ENCODE measurements around the gene LCK. TPM values are rescaled to one million over a fixed set of nuclear protein-coding genes. Genes with fewer than 3 reads are reported as not detected.
A peak's percentile ranks its signal among the peaks of the same experiment; 100 is the strongest.
"Not testable (repeated sequence)": the region's sequence is repeated elsewhere in the genome, so short reads cannot be mapped to it uniquely, and the experiment has no call there.

Gene LCK
- polyA plus RNA-seq, 10 donors, result 0.26 to 14.1 (median 0.74) TPM

GRCh38 chr1:32273391-32274208, 22.5 kb downstream of the LCK start:
- no peak for DNase-seq

GRCh38 chr1:32274646-32275340, 23.7 kb downstream of the LCK start:
- no peak for DNase-seq

GRCh38 chr1:32275424-32275823, 24.4 kb downstream of the LCK start:
- DNase-seq, result peak in 1 of 3 donors; percentile 32

- peak in 1 of 3 donors; percentile 7 for DNase-seq
Measured at GRCh38 chr1:32276032-32276782, 25.1 kb downstream of the LCK start.

GRCh38 chr1:32284777-32285176, 33.7 kb downstream of the LCK start:
- DNase-seq, result not testable (repeated sequence)

GRCh38 chr1:32285658-32286057, 34.6 kb downstream of the LCK start:
- DNase-seq, result no peak

DNA sequence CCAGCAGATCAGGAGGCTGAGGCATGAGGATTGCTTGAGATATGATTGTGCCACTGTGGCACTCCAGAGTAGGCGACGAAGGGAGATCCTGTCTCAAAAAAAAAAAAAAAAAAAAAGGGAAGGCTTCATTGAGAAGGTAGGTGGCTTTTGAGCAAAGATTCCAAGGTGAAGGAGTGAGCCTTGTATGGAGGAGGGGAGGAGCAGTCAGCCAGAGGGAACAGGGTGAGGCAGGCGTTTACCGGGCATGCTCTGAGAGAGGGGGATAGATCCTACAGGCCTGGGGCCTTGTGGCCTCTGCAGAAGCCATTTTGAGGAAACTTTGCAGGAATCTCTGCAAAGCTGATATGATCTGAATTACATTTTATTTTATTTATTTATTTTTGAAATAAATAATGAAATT, 35.7 kb downstream of the LCK start:
- no peak for DNase-seq

GRCh38 chr1:32289256-32289655, 38.2 kb downstream of the LCK start:
- DNase-seq, result no peak

- DNase-seq, result no peak
Measured at GRCh38 chr1:32291145-32291707, 40.2 kb downstream of the LCK start.

GRCh38 chr1:32291708-32292538, 40.9 kb downstream of the LCK start, which contains the start of gene HDAC1:
TSS of gene HDAC1 (plus strand) at chr1:32292083. CDS start at chr1:32292170, 87 bp downstream.
- DNase-seq, result peak; percentile 83 to 94 (median 90)

DNA sequence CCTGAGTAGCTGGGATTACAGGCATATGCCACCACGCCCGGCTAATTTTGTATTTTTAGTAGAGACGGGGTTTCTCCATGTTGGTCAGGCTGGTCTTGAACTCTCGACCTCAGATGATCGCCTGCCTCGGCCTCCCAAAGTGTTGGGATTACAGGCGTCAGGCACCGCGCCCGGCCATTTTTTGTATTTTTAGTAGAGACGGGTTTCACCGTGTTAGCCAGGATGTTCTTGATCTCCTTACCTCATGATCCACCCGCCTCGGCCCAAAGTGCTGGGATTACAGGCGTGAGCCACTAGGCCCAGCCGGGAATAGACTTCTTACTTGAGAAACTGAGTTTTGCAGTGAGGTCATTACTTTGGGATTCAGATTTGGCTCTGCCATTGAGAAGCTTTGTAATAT, 47.1 kb downstream of the LCK start:
- DNase-seq, result not testable (repeated sequence)

- DNase-seq, result no peak
Measured at GRCh38 chr1:32299327-32299726, 48.3 kb downstream of the LCK start.

DNA sequence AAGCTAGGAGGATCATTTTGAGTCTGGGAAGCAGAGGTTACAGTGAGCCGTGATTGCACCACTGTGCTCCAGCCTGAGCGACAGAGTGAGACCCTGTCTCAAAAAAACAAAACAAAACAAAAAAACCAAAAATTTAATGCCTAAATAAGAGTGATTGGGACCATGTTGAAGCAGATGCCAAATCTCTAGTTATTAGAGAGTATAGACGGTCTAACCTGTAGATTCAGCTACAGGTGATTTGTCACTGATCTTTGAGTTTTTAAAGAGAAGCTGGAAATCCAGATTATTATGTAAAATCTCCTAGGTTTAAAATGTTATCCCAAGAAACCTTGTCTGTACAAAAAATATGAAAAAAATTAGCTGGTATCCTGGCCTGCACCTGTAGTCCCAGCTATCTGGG, 52.3 kb downstream of the LCK start:
- DNase-seq, result no peak

DNA sequence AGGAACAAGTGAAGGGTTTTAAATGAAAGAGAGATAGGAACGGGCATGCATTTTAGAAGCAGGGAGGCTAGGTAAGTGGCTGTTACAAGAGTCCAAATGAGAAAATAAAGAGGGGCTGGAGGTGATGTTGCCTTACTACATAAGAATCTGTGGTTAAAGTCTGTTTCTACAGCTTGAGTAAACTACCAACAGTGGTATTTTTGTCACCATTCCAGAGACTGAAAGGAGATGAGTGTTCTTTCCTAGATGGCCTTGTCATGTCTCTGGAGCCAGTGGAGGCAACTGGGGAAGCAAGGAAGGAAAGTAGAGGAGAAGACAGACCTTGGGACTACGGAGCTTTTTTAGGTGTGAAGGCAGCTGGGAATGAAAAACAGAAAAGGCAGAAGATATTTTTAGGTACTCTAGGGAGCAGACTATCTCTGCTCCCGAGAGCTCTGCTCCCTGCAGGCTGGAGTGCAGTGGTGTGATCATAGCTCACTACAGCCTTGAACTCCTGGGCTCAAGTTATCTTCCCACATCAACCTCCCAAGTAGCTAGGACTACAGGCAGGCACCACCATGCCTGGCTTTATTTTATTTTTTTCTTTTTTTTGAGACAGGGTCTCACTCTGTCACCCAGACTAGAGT, 53.0 kb downstream of the LCK start:
- DNase-seq, result no peak

DNA sequence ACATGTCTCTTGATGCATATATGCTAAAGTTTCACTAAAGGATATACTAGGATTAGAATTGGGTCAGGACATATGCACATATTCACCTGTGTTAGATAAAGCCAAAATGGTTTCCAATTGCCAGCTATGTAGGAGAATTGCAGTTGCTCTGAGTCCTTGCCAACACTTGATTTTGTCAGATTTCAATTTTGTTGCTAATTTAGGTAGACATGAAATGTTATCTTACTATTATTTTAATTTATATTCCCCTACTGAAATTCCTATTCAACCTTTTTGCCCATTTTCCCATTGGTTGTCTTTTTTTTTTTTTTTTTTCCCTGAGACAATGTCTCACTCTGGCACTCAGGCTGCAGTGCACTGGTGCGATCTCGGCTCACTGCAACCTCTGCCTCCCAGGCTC, 54.2 kb downstream of the LCK start:
- DNase-seq, result no peak

DNA sequence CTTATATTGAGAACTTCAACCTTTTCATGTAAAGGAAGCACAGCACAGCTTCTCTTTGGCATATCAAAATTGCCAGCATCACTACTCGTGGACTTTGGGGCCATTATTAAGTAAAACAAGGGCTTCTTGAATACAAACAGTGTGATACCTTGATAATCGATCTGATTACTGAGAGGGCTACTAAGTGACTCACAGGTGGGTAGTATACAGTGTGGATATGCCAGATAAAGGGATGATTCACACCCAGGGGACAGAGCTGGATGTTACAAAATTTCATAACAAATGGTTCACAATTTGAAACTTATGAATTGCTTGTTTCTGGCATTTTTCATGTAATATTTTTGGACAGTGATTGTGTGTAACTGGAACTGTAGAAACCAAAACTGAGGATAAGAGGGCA, 56.3 kb downstream of the LCK start:
- no peak for DNase-seq

GRCh38 chr1:32309960-32310359, 58.9 kb downstream of the LCK start:
- DNase-seq, result no peak

DNA sequence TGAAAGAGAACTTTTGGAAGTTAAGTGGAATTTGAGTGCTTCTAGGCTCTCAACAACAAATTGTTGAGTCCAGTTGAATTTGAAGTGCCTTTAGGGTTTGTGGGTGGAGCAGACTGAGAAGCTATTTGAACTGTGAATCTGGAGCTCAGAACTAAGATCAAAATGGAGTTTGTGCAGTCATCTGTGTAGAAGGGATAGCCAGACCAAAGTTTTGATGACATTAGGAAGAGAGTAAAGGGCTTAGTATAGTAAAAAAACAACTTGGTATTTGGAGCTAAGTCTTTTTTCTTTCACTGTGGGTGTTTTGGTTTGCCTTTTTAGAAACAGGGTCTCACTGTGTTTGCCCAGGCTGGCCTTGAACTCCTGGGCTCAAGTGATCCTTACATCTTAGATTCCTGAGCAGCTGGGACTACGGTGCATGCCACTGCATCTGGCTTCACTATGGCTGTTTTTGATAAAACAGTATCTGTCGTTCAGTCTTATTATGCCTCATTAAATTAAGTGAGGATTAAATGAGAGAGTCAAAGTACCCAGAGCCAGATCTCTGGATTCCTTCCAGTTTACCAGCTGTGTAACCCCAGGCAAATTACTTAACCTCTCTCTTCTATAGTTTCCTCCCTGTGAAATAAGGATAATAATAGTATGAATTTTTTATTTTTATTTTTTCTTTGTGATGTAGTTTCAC, 60.8 kb downstream of the LCK start:
- DNase-seq, result no peak

- no peak for DNase-seq
Measured at GRCh38 chr1:32316903-32317277, 65.8 kb downstream of the LCK start.
